Measurements from ENCODE around the gene TMEM186. TPM values are rescaled to one million over a fixed set of nuclear protein-coding genes. Genes with fewer than 3 reads are reported as not detected.

TMEM186 gene
- total RNA-seq, 1 experiment from 2014 or later, result 12.4 TPM

GRCh38 chr16:8763083-8763482 is 34.4 kb downstream of the TMEM186 start:
- Histone ChIP-seq H3K36me3 (ENCODE audit: control insufficient read depth, insufficient read depth, low read length) (no peaks in the 10 kb centered on the region), H3K27me3 (ENCODE audit: control insufficient read depth, insufficient read depth, low read length) (no peaks in the 10 kb centered on the region), H3K27ac (ENCODE audit: low read length) (no peak overlapping the region), H3K4me1 (ENCODE audit: control insufficient read depth, insufficient read depth, low read length) (no peaks in the 10 kb centered on the region), H3K4me3 (ENCODE audit: low read depth in 2 of 2, low read length in 2 of 2) (no peak overlapping the region), H3K9me3 (ENCODE audit: control insufficient read depth, insufficient read depth, low read depth, low read length) (no peaks in the 10 kb centered on the region)
- ATAC-seq (no peak), DNase-seq (ENCODE audit: low read depth, low spot score) (no peak)
- CTCF ChIA-PET, result no interaction called here
- TF ChIP-seq POLR2AphosphoS5 (IDR thresholded peaks at IDR 0.05; ENCODE audit: low read depth, low read length) (no peak), SIN3A (IDR thresholded peaks at IDR 0.05; ENCODE audit: borderline replicate concordance, insufficient read depth, low read depth, low read length) (no peak), CTCF (IDR thresholded peaks at IDR 0.05) (no peak), REST (IDR thresholded peaks at IDR 0.05; ENCODE audit: insufficient read depth in 1 of 2, low read depth in 2 of 2, low read length in 1 of 2) (no peak), TCF7L2 (IDR thresholded peaks at IDR 0.05; ENCODE audit: low read depth, low read length) (no peak)
- intact Hi-C loops (cut with micrococcal nuclease; ENCODE audit: unreplicated experiment) (no loop called here), in situ Hi-C loops (cut with HindIII; ENCODE audit: low pct_unique_long_range_greater_than_20kb, low sequenced_read_pairs) (no loop called here)
- POLR2A ChIA-PET, result no interaction called here
- no TSS peak for BruUV-seq (replicated peaks)

GRCh38 chr16:8762254-8762653 is 35.2 kb downstream of the TMEM186 start:
- DNase-seq (ENCODE audit: low read depth, low spot score), result no peak
- in situ Hi-C loops (cut with HindIII; ENCODE audit: low pct_unique_long_range_greater_than_20kb, low sequenced_read_pairs) (no loop called here), intact Hi-C loops (cut with micrococcal nuclease; ENCODE audit: unreplicated experiment) (no loop called here)
- no TSS peak for BruUV-seq (replicated peaks)
- no peaks in the 10 kb centered on the region for H3K36me3 ChIP-seq (ENCODE audit: control insufficient read depth, insufficient read depth, low read length)
- H3K4me1 ChIP-seq (ENCODE audit: control insufficient read depth, insufficient read depth, low read length), result no peaks in the 10 kb centered on the region
- no peak overlapping the region for H3K4me3 ChIP-seq (ENCODE audit: low read depth in 2 of 2, low read length in 2 of 2)
- H3K27ac ChIP-seq (ENCODE audit: low read length), result no peak overlapping the region
- CTCF ChIA-PET, result no interaction called here
- TF ChIP-seq CTCF (IDR thresholded peaks at IDR 0.05), result no peak
- no peak for TF ChIP-seq REST (IDR thresholded peaks at IDR 0.05; ENCODE audit: insufficient read depth in 1 of 2, low read depth in 2 of 2, low read length in 1 of 2)
- TF ChIP-seq SIN3A (IDR thresholded peaks at IDR 0.05; ENCODE audit: borderline replicate concordance, insufficient read depth, low read depth, low read length), result no peak
- no peak for TF ChIP-seq TCF7L2 (IDR thresholded peaks at IDR 0.05; ENCODE audit: low read depth, low read length)
- no peak for TF ChIP-seq POLR2AphosphoS5 (IDR thresholded peaks at IDR 0.05; ENCODE audit: low read depth, low read length)
- POLR2A ChIA-PET, result no interaction called here
- H3K27me3 ChIP-seq (ENCODE audit: control insufficient read depth, insufficient read depth, low read length), result no peaks in the 10 kb centered on the region
- no peaks in the 10 kb centered on the region for H3K9me3 ChIP-seq (ENCODE audit: control insufficient read depth, insufficient read depth, low read depth, low read length)
- ATAC-seq, result no peak
